Mesothelial cell of epicardium (in vitro differentiated cells): ENCODE results near the gene PRDM15. TPM values are rescaled to one million over a fixed set of nuclear protein-coding genes. Genes with fewer than 3 reads are reported as not detected.

ENCODE experiments used
- DNase-seq, 2 experiments: peaks; one replicate each; pipeline ENCODE4 v3.0.0; 2021; ENCODE audit warnings: low spot score in 2 of 2; ENCODE audit not compliant: unreplicated experiment in 2 of 2
- H3K27ac Mint-ChIP-seq: 2 replicates; pipeline ENCODE4 v1.8.0; 2021; ENCODE audit warnings: mixed read lengths
- H3K27me3 Mint-ChIP-seq: 2 replicates; pipeline ENCODE4 v1.8.0; 2021; ENCODE audit warnings: low read depth, mixed read lengths
- H3K36me3 Mint-ChIP-seq: 2 replicates; pipeline ENCODE4 v1.8.0; 2021; ENCODE audit warnings: mixed read lengths
- H3K4me1 Mint-ChIP-seq: 2 replicates; pipeline ENCODE4 v1.8.0; 2021; ENCODE audit warnings: mixed read lengths
- H3K4me3 Mint-ChIP-seq: 2 replicates; pipeline ENCODE4 v1.8.0; 2021; ENCODE audit warnings: mild to moderate bottlenecking, moderate library complexity, mixed read lengths
- H3K9me3 Mint-ChIP-seq: 2 replicates; pipeline ENCODE4 v1.8.0; 2021; ENCODE audit warnings: mixed read lengths
- CTCF ChIP-seq: fragments of 200-600 bp; sonication (generic); IDR thresholded peaks from one replicate; pipeline ENCODE4 v1.5.0; 2021; ENCODE audit warnings: antibody characterized with exemption; ENCODE audit not compliant: unreplicated experiment
- total RNA-seq: library from RNA; stranded (reverse); gene quantifications from 3 replicates; pipeline ENCODE4 v1.2.1, GENCODE V29; 2021

PRDM15 gene
- total RNA-seq, 1 donor from 2014 or later: 12.0 TPM

GRCh38 chr21:41749286-41749685 is 129.9 kb downstream of the PRDM15 start:
- Mint-ChIP-seq H3K4me3 (no peak overlapping the region), H3K36me3 (peaks cover 21% of the 10 kb centered on the region), H3K9me3 (no peaks in the 10 kb centered on the region), H3K27me3 (no peaks in the 10 kb centered on the region), H3K27ac (no peak overlapping the region), H3K4me1 (peaks cover 31% of the 10 kb centered on the region)
- no peak for TF ChIP-seq CTCF
- DNase-seq: no peak

Other genes with a start within 250 kb of the PRDM15 start
- gene RIPK4, start 112.3 kb downstream of the PRDM15 start, total RNA-seq: 14.7 to 16.0 TPM (median 15.7 TPM) in 3 replicates
- gene C2CD2, start 74.7 kb upstream of the PRDM15 start, total RNA-seq: 29.7 to 31.6 TPM (median 31.1 TPM) in 3 replicates
- 15.5 to 17.7 TPM (median 17.4 TPM) in 3 replicates for gene ZBTB21, start 131.0 kb upstream of the PRDM15 start, total RNA-seq
- not detected in 3 replicates for gene UMODL1, start 192.0 kb upstream of the PRDM15 start, total RNA-seq